Measurements from ENCODE around the gene NFKB1. TPM values are rescaled to one million over a fixed set of nuclear protein-coding genes. Genes with fewer than 3 reads are reported as not detected.

NFKB1 gene
- polyA plus RNA-seq, 1 donor from 2014 or later = 8.6 TPM

GRCh38 chr4:102525097-102525496 lies 23.9 kb downstream of the NFKB1 start:
- Histone ChIP-seq H3K27me3 (ENCODE audit: insufficient read depth, low read depth, low read length) (no peaks in the 10 kb centered on the region), H3F3A (ENCODE audit: insufficient read depth, low read length, poor library complexity, severe bottlenecking) (no peaks in the 10 kb centered on the region), H2AFZ (ENCODE audit: low read depth, low read length) (no peak overlapping the region), H3K9me3 (ENCODE audit: low read length) (no peaks in the 10 kb centered on the region), H3K9ac (ENCODE audit: low read length) (no peak overlapping the region), H3K4me2 (ENCODE audit: low read length) (no peak overlapping the region), H3K36me3 (ENCODE audit: insufficient read depth, low read length) (no peaks in the 10 kb centered on the region), H4K20me1 (ENCODE audit: insufficient read depth) (no peaks in the 10 kb centered on the region), H3K9me2 (ENCODE audit: insufficient read depth, low read length) (no peaks in the 10 kb centered on the region), H3K4me3 (ENCODE audit: low read length) (no peak overlapping the region), H3K79me2 (replicated peaks; ENCODE audit: insufficient read depth, low read length) (no peaks in the 10 kb centered on the region), H3K27ac (ENCODE audit: low read length) (no peak overlapping the region)
- no peak for TF ChIP-seq EZH2 (IDR thresholded peaks at IDR 0.05; ENCODE audit: borderline replicate concordance, insufficient read depth, low read length, poor library complexity, severe bottlenecking)
- no peak for TF ChIP-seq MXI1 (conservative IDR thresholded peaks at IDR 0.05; ENCODE audit: poor library complexity, severe bottlenecking)
- no peak for TF ChIP-seq POLR2AphosphoS5 (IDR thresholded peaks at IDR 0.05)
- no peak for TF ChIP-seq CTCF (IDR thresholded peaks at IDR 0.05; ENCODE audit: poor library complexity, severe bottlenecking)
- no peak for TF ChIP-seq REST (IDR thresholded peaks at IDR 0.05; ENCODE audit: borderline replicate concordance)
- no peak for TF ChIP-seq EP300 (conservative IDR thresholded peaks at IDR 0.05; ENCODE audit: poor library complexity, severe bottlenecking)
- TF ChIP-seq SMC3 (conservative IDR thresholded peaks at IDR 0.05; ENCODE audit: poor library complexity) = no peak
- TF ChIP-seq TAF1 (IDR thresholded peaks at IDR 0.05; ENCODE audit: low read depth) = no peak
- no peak for TF ChIP-seq RAD21 (conservative IDR thresholded peaks at IDR 0.05)

- Histone ChIP-seq H3K9me3 (ENCODE audit: low read length) (no peaks in the 10 kb centered on the region), H2AFZ (ENCODE audit: low read depth, low read length) (no peak overlapping the region), H3K79me2 (replicated peaks; ENCODE audit: insufficient read depth, low read length) (no peaks in the 10 kb centered on the region), H3K27ac (ENCODE audit: low read length) (no peak overlapping the region), H3K36me3 (ENCODE audit: insufficient read depth, low read length) (no peaks in the 10 kb centered on the region), H3K9me2 (ENCODE audit: insufficient read depth, low read length) (no peaks in the 10 kb centered on the region), H3K4me3 (ENCODE audit: low read length) (no peak overlapping the region), H3K27me3 (ENCODE audit: insufficient read depth, low read depth, low read length) (no peaks in the 10 kb centered on the region), H3F3A (ENCODE audit: insufficient read depth, low read length, poor library complexity, severe bottlenecking) (no peaks in the 10 kb centered on the region), H3K9ac (ENCODE audit: low read length) (no peak overlapping the region), H3K4me2 (ENCODE audit: low read length) (no peak overlapping the region), H4K20me1 (ENCODE audit: insufficient read depth) (no peaks in the 10 kb centered on the region)
- TF ChIP-seq REST (IDR thresholded peaks at IDR 0.05; ENCODE audit: borderline replicate concordance) = no peak
- no peak for TF ChIP-seq EZH2 (IDR thresholded peaks at IDR 0.05; ENCODE audit: borderline replicate concordance, insufficient read depth, low read length, poor library complexity, severe bottlenecking)
- TF ChIP-seq SMC3 (conservative IDR thresholded peaks at IDR 0.05; ENCODE audit: poor library complexity) = no peak
- no peak for TF ChIP-seq POLR2AphosphoS5 (IDR thresholded peaks at IDR 0.05)
- no peak for TF ChIP-seq MXI1 (conservative IDR thresholded peaks at IDR 0.05; ENCODE audit: poor library complexity, severe bottlenecking)
Observed at GRCh38 chr4:102525504-102525903, 24.3 kb downstream of the NFKB1 start.
